C4-2B (cell line): ENCODE measurements around the gene CDH11.

Experiments
- CTCF ChIP-seq: fragments of 450-650 bp; conservative IDR thresholded peaks from 2 replicates; pipeline ENCODE4 v1.5.1; 2017; ENCODE audit warnings: mild to moderate bottlenecking
- ZFX ChIP-seq: fragments of 450-650 bp; IDR thresholded peaks from 2 replicates; pipeline ENCODE4 v1.6.1; 2017

- no peak for TF ChIP-seq CTCF
- no peak for TF ChIP-seq ZFX
These were observed 72.2 kb downstream of the CDH11 start for GRCh38 chr16:65049679-65050078.
